Gastroesophageal sphincter (tissue), 3 donors: ENCODE data around the gene VWA3B.

Source experiments
- POLR2AphosphoS5 ChIP-seq: sonication (generic); formaldehyde crosslinking; IDR thresholded peaks from one replicate; pipeline ENCODE4 v1.6.1; 2017; ENCODE audit warnings: antibody characterized with exemption
- TF ChIP-seq, protein P1 (sequence below), 4 experiments: fragments of 200-600 bp in 2 of 4; fragments of 450-650 bp in 2 of 4; sonication (generic) in 1 of 4; IDR thresholded peaks; one replicate each; pipeline ENCODE4 v1.5.1; 2017 to 2019; ENCODE audit warnings: antibody characterized with exemption in 4 of 4, mild to moderate bottlenecking in 2 of 4, moderate library complexity in 2 of 4

DNA sequence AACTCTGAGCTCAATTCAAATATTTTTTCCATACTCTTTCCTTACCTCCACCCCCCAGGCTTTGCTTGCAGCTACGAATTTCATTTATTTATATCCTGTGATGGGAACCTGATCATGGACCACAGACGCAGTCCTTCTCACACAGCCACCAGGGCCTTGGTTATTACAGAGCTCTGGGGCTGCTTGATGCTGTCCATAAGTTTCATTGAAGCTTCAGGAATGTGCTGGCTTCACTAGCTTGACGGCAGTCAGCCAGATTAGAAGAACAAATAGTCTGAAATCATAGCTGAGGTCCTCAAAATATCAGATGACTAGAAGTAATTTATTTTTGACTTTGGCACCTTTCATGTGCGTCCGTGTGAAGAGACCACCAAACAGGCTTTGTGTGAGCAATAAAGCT, 104.9 kb downstream of the VWA3B start:
- TF ChIP-seq, protein P1, sequence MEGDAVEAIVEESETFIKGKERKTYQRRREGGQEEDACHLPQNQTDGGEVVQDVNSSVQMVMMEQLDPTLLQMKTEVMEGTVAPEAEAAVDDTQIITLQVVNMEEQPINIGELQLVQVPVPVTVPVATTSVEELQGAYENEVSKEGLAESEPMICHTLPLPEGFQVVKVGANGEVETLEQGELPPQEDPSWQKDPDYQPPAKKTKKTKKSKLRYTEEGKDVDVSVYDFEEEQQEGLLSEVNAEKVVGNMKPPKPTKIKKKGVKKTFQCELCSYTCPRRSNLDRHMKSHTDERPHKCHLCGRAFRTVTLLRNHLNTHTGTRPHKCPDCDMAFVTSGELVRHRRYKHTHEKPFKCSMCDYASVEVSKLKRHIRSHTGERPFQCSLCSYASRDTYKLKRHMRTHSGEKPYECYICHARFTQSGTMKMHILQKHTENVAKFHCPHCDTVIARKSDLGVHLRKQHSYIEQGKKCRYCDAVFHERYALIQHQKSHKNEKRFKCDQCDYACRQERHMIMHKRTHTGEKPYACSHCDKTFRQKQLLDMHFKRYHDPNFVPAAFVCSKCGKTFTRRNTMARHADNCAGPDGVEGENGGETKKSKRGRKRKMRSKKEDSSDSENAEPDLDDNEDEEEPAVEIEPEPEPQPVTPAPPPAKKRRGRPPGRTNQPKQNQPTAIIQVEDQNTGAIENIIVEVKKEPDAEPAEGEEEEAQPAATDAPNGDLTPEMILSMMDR (IDR thresholded peaks at IDR 0.05): no peak
- TF ChIP-seq POLR2AphosphoS5: no peak
